NCI-H2196 treated with DMSO at 0.1 percent for 48 hours (cell line): ENCODE data around the gene ZNRF3.
A peak's percentile ranks its signal among the peaks of the same experiment; 100 is the strongest.

ENCODE experiments used
- DNase-seq: peaks from one replicate; lab custom pipeline; 2025; ENCODE audit not compliant: unreplicated experiment; lab: John Stamatoyannopoulos, UW

The ZNRF3 gene

GRCh38 chr22:29055192-29055830, 171.9 kb downstream of the ZNRF3 start:
- DNase-seq = no peak

DNA sequence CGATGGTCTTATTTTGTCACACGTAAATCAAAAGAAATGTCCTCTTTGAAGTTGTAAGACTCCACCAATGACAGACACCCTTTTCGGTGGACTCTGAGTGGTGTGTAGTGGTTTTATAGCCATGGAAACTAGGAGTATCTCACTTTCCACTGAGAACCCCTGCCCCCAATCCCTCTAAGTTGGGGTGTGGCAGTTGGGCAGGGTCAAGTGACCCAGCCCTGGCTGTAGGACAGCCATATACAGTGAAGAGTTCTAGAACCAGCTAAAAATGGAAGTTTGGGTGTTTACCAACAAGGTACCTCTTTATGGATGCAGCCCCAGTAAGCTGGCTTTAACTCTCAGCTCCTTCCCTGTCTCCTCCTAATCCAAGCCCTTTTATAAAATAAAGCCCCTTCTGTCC, 173.1 kb downstream of the ZNRF3 start:
- DNase-seq = no peak

DNA sequence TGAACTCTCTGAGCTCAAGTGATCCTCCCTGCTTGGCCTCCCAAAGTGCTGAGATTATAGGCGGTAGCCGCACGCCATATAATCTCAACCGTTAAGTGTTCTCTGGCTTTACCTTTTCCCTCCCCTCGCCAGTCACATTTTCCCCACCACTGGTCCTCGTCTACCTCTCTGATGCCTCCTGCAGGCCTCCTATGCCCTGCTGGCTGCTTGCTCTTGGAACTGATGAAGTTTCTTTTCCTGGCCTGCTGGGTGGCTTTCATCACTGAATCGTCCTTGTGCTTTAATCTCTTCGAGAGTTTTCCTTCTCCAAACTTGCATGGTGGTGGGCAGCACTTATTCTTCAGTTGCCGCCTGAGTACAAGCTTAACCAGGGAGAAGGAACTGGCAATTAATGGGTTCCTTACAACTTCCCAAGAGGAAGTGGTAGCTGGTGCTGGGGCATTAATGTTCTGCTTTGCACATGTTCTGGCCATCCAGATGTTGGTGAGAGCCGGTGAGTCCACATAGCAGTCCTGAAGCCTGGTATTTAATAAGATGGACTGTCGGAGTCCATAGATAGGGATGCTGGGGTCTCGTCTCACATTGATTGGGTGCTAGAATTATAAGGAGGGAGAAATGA, 177.0 kb downstream of the ZNRF3 start:
- no peak for DNase-seq

GRCh38 chr22:29060931-29061330, 177.6 kb downstream of the ZNRF3 start:
- no peak for DNase-seq

DNA sequence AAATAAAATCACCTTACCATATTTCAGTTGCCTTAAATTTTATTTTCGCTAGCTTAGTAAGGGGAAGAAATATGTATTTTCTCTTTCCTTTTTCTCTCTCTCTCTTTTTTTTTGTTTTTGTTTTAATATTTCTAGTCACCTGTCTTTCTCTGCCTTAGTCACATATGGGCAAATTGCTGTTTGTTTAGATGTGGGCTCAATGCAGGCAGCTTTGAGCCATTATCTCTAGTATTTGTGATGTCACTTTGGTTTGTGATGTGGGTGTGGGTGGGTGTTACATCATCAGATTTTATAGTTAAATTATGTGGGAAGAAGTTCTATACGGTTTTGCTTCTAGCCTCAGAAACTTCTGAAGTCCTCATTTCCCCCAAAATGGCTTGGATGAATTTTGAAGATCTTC, 178.4 kb downstream of the ZNRF3 start, which contains the start of gene C22orf31:
Gene C22orf31 (minus strand): TSS at position 59 of the 400 bp plus-strand sequence. CDS start 39 bp downstream, at position 20.
- DNase-seq = no peak

DNA sequence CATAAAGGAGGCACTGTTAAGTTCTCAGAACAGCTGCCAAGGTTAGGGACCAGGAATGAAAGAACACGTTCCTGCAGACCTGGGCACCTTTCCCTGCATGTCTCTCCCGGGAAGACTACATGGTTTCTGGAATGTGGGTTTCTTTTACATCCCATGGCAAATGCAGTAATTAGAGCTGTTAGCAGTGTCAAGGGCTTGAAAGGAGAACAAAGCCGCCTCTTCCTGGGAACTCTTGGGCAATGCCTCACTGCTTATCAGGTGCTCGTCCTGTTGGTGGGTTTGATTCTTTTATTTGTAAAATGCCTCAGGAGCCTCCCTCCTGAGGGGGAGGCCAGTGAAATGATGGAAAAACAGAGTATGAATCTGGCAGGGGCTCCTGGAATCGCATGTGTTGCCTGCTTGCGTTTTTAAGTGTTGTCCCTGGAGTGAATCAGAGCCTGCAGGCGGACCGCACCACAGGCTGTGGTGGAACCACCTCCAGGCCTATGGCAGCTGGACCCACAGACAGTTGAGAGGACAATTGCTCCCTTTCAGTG, 179.0 kb downstream of the ZNRF3 start:
- DNase-seq = no peak

DNA sequence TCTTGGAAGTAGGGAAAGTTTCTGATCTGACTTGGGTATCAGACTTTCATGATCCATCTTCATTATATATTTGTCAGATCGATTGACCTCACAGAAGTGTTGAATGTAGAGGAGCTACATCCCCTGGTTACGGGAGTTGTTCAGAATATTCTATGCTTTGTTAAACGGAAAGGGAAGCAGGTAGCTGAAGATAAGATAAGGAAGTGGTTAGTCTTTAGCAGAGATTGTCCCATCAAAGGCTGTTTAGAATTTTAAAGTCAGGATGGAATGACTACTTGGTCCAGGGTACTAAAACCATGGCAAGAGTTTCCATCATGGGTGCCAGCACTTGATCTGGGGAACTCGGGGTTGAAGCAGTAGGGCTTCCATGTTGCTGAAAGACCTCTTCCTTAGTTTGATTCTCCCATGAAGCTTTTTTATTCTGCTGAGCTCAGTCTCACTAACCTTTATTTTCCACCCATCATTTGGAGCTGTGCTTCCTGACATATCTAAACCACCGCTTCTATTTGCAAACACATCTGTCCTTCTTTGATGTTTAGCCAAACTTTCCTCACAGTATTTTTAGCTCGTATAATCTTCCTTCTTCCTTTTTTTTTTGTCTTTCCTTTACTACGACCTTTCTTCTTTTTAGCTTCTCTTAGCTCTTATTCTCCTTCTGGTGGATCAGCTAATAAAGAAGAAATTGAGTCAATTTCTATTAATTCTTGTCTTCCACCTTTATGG, 182.3 kb downstream of the ZNRF3 start:
- DNase-seq = no peak

DNA sequence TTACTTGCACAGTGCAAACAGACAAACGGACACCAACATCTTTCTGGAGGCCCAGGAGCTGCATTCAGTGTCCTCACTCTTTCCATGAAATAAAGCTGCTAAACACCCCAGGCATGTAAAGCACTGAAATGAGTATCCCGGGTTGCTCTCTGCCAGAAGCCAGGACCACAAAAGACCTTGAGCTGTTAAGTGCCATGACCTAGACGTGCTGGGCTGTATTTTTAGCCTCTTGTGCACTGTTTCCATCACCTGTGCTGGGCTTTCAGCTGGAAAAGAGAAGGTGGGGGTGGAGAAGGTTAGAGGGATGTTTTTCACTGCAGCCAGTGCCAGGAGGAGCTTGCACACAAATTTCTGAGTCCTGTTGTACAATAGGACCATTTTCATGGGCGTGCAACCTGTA, 186.1 kb downstream of the ZNRF3 start:
- DNase-seq = no peak

GRCh38 chr22:29070490-29070889, 187.1 kb downstream of the ZNRF3 start:
- no peak for DNase-seq

- DNase-seq = no peak
These were observed 188.1 kb downstream of the ZNRF3 start for GRCh38 chr22:29071261-29072045.

DNA sequence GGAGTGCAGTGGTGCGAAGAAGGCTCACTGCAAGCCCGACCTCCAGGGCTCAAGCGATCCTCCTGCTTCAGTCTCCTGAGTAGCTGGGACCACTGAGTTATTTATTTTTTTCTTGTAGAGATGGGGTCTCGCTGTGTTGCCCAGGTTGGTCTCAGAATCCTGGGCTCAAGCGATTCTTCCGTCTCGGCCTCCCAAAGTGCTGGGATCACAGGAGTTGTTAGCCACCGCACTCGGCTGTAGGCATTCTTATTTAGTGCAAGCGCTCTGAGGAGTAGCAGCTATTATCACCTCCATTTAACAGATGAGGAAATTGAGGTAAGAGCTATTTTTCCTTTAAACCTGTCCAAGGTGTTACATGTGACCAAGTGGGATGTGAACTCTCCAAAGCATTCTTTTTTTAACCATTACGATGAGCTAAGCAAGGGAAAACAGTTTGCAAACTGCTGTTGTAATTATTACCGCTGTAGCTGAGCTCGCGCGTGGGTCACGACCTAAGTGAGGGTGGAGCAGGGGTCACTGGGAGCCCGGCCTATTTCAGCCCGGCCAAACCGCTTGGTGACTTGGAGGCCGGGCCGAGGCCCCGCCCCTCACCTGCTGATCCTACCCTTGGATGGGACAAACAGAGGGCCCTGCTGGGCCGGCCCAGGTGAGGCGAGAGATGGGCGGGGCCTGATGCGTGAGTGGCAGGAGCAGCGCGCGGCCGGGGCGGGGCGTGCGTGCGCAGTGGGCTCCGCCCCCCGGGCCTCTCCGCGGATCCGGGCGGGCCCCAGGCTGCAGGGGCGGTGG, 189.0 kb downstream of the ZNRF3 start:
- peak; percentile 14 for DNase-seq

DNA sequence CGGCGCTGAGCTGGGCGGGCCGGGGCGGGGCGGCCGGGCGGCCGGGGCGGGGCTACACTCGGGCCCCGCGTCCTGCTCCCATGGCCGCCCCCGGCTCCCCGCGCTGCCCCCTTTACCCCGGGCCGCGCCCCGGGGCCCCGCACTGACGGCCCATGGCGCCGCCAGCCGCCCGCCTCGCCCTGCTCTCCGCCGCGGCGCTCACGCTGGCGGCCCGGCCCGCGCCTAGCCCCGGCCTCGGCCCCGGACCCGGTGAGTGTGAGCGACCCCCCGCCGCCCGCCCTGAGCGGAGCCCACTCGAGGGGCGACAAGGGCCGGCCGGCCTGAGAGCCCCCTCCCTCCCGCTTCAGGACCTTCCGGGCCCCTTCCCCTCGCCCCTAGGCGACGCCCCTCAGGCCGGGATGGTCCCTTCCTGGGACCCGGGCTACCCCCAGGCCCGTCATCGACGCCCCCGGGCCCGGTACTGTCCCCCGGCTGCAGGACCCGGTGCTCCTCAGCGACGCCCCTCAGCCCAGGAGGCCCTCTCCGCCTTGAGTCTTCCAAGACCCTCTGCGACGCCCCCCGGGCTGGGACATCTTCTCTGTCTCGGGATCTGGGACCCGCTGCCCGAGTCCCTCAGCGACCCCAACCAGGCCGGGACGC, 189.7 kb downstream of the ZNRF3 start, which contains the start of gene KREMEN1:
Gene KREMEN1 (plus strand): TSS at position 57 of the 639 bp plus-strand sequence. CDS start 96 bp downstream, at position 153.
- DNase-seq = no peak

GRCh38 chr22:29073618-29074275, 190.4 kb downstream of the ZNRF3 start:
- DNase-seq = no peak

GRCh38 chr22:29074276-29074772, 191.0 kb downstream of the ZNRF3 start:
- DNase-seq = no peak

DNA sequence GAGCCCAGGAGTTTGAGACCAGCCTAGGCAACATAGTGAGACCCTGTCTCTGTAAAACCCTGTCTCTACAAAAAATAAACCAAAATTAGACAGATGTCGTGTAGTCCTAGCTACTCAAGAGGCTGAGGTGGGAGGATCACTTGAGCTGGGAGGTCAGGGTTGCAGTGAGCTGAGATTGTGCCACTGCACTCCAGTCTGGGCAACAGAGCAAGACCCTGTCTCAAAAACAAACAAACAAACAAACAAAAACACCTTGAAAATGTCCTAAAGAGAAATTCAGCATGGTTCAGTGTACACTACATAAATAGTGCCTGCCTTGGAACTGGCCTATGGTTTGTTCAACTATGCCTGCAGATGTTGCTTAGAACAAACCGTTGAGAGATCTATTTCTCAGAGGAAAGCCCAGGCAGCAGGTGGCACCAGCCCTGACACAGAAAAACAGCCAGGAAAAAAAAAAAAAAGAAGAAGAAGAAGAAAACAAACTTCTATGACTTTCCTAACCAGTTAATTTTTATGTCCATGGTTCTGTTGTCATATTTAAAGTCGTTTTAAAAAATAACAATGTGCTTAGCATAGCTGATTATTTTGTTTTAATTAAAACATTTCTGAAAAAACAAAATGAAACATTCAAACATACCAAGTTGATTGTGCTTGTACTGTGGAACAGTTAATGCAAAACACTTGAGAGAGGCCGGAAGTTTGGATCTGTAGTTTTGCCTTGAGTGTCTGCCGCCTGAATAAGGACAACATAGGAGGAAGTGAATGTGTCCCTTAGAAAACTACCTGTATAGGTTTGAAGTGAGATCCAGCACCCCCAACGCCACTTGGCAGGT, 194.9 kb downstream of the ZNRF3 start:
- DNase-seq = no peak

- DNase-seq = no peak
These were observed 195.5 kb downstream of the ZNRF3 start for GRCh38 chr22:29078869-29079207.

DNA sequence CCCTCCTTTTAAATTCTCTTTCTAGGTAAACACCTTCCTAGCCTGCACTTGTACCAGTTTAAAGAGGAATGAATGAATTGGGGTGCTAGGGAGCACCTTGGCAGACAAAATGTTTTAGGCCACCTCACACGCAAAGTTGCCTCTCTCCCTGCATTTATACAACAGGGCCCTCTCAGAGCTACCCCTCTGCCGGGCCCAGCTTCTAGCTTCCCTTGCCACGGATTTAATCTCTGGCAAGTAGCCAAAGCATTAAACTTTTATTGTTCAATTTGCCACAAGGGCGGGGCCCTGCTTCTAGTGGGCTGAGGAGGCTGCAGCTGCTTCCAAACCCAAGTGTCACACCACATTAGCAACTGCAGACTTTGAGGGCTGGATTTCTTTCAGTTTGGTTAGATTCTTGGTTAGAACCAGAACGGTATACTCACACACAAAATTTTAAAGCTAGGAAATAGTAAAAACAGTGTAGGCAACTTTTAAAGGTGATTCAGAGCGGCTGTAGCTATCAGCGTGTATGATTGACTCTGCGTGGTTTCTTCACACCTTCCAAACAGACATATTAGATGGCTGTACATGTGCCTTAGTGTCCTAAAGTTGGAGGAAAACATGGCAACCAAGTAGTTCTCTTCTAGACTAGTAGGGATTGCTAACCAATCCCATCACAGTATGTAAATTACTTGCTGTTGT, 196.0 kb downstream of the ZNRF3 start:
- DNase-seq = no peak
